Panc1 (cell line): ENCODE results near the gene TMEM267. TPM values are rescaled to one million over a fixed set of nuclear protein-coding genes. Genes with fewer than 3 reads are reported as not detected.
"Not testable (repeated sequence)": the region's sequence is repeated elsewhere in the genome, so short reads cannot be mapped to it uniquely, and the experiment has no call there.

Experiments used
- ATAC-seq: fragments of 200-7000 bp; cut with Tn5 transposase; 2 replicates; pipeline ENCODE4 v1.9.1; 2020; ENCODE audit warnings: mild to moderate bottlenecking, moderate library complexity
- BruUV-seq: library from RNA; stranded (reverse); fragments of 400-500 nt; replicated peaks from 2 replicates; lab custom pipeline; 2021; lab: Mats Ljungman, UMichigan
- CTCF ChIA-PET: fragments of 300-600 bp; sonication (Branson Sonifier 250); formaldehyde crosslinking; loops from one replicate; lab custom pipeline; 2022; ENCODE audit warnings: antibody characterized with exemption; lab: Charles Lee
- POLR2A ChIA-PET: fragments of 300-600 bp; sonication (Branson Sonifier 250); formaldehyde crosslinking; loops from one replicate; lab custom pipeline; 2022; ENCODE audit warnings: antibody characterized with exemption; lab: Charles Lee
- DNase-seq: peaks from one replicate; pipeline ENCODE4 v3.0.0-alpha.2; 2010; ENCODE audit warnings: low read depth, low spot score
- H3K27ac ChIP-seq: 2 replicates; pipeline ENCODE4 v1.5.1; 2011; ENCODE audit warnings: mild to moderate bottlenecking, low read length, inconsistent platforms
- H3K27me3 ChIP-seq: fragments of 200-500 bp; sonication (Bioruptor generic); 2 replicates; pipeline ENCODE4 v1.6.0; 2014; ENCODE audit warnings: low read length, inconsistent platforms; ENCODE audit not compliant: control insufficient read depth, insufficient read depth
- H3K36me3 ChIP-seq: fragments of 200-500 bp; sonication (Bioruptor generic); 2 replicates; pipeline ENCODE4 v1.5.1; 2014; ENCODE audit warnings: inconsistent platforms, mild to moderate bottlenecking, low read length, moderate library complexity; ENCODE audit not compliant: control insufficient read depth, insufficient read depth
- H3K4me1 ChIP-seq: 2 replicates; pipeline ENCODE4 v1.5.1; 2011; ENCODE audit warnings: inconsistent platforms, mild to moderate bottlenecking, low read length, moderate library complexity; ENCODE audit not compliant: control insufficient read depth, insufficient read depth
- H3K4me3 ChIP-seq, 2 experiments: 2 replicates each; pipeline ENCODE4 v1.5.1; 2011 to 2012; ENCODE audit warnings: low read depth in 2 of 2, low read length in 2 of 2, mild to moderate bottlenecking in 2 of 2, inconsistent platforms in 1 of 2, moderate library complexity in 1 of 2
- H3K9me3 ChIP-seq: fragments of 200-500 bp; sonication (Bioruptor generic); 2 replicates; pipeline ENCODE4 v1.5.1; 2014; ENCODE audit warnings: low read depth, mild to moderate bottlenecking, inconsistent platforms, low read length, moderate library complexity; ENCODE audit not compliant: control insufficient read depth, insufficient read depth
- POLR2AphosphoS5 ChIP-seq: IDR thresholded peaks from 2 replicates; pipeline ENCODE4 v1.6.1; 2012; ENCODE audit warnings: mild to moderate bottlenecking, low read depth, low read length, moderate library complexity
- REST ChIP-seq, 2 experiments: IDR thresholded peaks; 2 replicates each; pipeline ENCODE4 v1.6.1; 2011 to 2012; ENCODE audit warnings: low read depth in 2 of 2, control low read depth in 1 of 2, low read length in 1 of 2, mild to moderate bottlenecking in 1 of 2, moderate library complexity in 1 of 2; ENCODE audit not compliant: insufficient read depth in 1 of 2
- SIN3A ChIP-seq: IDR thresholded peaks from 2 replicates; pipeline ENCODE4 v1.6.1; 2012; ENCODE audit warnings: low read depth, mild to moderate bottlenecking, low read length, moderate library complexity, borderline replicate concordance; ENCODE audit not compliant: insufficient read depth
- TCF7L2 ChIP-seq: IDR thresholded peaks from 2 replicates; pipeline ENCODE4 v1.6.1; 2011; ENCODE audit warnings: mild to moderate bottlenecking, low read depth, low read length, inconsistent platforms
- in situ Hi-C: cut with HindIII; loops from 2 replicates; pipeline ENCODE4 v1.10.0; 2016; ENCODE audit warnings: low sequenced_read_pairs, low pct_unique_long_range_greater_than_20kb
- intact Hi-C: fragments of 100-400 bp; cut with micrococcal nuclease; formaldehyde crosslinking; loops from one replicate; pipeline ENCODE4 v1.10.0; 2022; ENCODE audit not compliant: unreplicated experiment
- total RNA-seq: library from RNA; stranded (reverse); gene quantifications from one replicate; pipeline ENCODE4 v1.2.1, GENCODE V29; 2021; ENCODE audit not compliant: unreplicated experiment
- TF ChIP-seq, protein P1 (sequence below): fragments of 450-650 bp; IDR thresholded peaks from 2 replicates; pipeline ENCODE4 v1.5.1; 2017; ENCODE audit warnings: mild to moderate bottlenecking

Gene TMEM267
- total RNA-seq, 1 experiment from 2014 or later: 22.0 TPM

DNA sequence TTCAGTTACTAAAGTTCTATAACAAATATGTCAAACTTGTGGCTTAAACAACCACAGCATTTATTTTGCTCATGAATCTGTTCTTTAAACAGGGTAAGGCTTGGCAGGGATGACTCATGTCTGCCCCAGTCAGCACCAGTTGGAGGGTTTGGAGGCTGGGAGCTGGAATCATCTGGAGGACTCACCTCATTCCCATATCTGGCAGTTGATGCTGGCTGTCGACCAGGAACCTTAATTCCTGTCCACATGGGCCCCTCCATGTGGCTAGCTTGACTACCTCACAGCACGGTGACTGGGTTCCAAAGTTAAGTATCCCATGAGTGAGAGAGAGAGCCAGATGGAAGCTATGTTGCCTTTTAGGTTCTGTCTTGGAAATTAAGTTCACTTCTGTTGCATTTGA, 57.7 kb downstream of the TMEM267 start:
- no peaks in the 10 kb centered on the region for H3K36me3 ChIP-seq
- H3K27ac ChIP-seq: no peak overlapping the region
- DNase-seq (no peak), ATAC-seq (peak; percentile 70; the same call in 1 of the 2 replicates)
- ChIA-PET CTCF (interaction anchor here (0.8 kb wide), 1 partner anchor 36 kb away, joined by 3 read pairs; no protein-coding TSS in a partner anchor), POLR2A (no interaction called here)
- TF ChIP-seq, protein P1, sequence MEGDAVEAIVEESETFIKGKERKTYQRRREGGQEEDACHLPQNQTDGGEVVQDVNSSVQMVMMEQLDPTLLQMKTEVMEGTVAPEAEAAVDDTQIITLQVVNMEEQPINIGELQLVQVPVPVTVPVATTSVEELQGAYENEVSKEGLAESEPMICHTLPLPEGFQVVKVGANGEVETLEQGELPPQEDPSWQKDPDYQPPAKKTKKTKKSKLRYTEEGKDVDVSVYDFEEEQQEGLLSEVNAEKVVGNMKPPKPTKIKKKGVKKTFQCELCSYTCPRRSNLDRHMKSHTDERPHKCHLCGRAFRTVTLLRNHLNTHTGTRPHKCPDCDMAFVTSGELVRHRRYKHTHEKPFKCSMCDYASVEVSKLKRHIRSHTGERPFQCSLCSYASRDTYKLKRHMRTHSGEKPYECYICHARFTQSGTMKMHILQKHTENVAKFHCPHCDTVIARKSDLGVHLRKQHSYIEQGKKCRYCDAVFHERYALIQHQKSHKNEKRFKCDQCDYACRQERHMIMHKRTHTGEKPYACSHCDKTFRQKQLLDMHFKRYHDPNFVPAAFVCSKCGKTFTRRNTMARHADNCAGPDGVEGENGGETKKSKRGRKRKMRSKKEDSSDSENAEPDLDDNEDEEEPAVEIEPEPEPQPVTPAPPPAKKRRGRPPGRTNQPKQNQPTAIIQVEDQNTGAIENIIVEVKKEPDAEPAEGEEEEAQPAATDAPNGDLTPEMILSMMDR: no peak
- no peak for TF ChIP-seq SIN3A
- no peak for TF ChIP-seq TCF7L2
- no peak for TF ChIP-seq POLR2AphosphoS5
- no peak for TF ChIP-seq REST (IDR thresholded peaks at IDR 0.05; ENCODE audit: insufficient read depth in 1 of 2, low read depth in 2 of 2, low read length in 1 of 2)
- no peaks in the 10 kb centered on the region for H3K9me3 ChIP-seq
- H3K4me3 ChIP-seq: no peak overlapping the region
- in situ Hi-C loops: no loop called here
- intact Hi-C loops: no loop called here
- H3K27me3 ChIP-seq: no peaks in the 10 kb centered on the region
- H3K4me1 ChIP-seq: peaks cover 10% of the 10 kb centered on the region; the same call in 1 of the 2 replicates
- BruUV-seq: no TSS peak

DNA sequence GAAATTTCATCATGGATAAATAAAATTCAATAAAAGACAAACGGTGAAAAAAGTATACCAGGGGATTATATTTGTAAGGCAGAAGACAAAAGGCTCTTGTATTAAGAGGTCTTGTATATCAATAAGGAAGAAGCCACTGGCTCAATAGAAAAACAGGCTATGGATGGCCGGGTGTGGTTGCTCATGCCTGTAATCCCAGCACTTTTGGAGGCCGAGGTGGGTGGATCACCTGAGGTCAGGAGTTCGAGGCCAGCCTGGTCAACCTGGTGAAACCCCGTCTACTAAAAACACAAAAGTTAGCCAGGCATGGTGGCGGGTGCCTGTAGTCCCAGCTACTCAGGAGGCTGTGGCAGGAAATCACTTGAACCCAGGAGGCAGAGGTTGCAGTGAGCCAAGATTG, 60.6 kb downstream of the TMEM267 start:
- intact Hi-C loops, H3K27me3 ChIP-seq, H3K36me3 ChIP-seq, DNase-seq, ATAC-seq, H3K9me3 ChIP-seq, POLR2A ChIA-PET, in situ Hi-C loops, BruUV-seq, H3K4me3 ChIP-seq, CTCF ChIA-PET, H3K27ac ChIP-seq: not testable (repeated sequence)
- peaks cover 10% of the 10 kb centered on the region; the same call in 1 of the 2 replicates for H3K4me1 ChIP-seq

DNA sequence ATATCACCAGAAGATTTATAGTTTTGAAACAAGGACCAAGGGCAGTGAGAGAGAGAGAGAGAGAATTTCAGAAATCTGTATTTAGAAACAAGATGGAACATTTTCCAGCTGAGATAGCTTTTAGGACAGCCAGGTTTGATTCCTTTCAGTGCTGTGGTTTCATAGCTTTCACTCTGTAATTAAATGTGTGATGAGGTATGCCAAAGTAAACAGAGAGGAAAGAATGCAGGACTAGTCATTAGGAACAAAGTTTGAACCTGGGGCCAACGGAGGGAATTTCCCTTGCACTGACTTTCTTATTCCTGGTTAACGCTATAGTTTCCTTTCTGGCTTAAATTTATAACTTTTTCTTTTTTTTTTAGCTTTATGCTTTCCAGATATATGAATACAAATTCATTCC, 61.5 kb downstream of the TMEM267 start:
- no peaks in the 10 kb centered on the region for H3K9me3 ChIP-seq
- ChIA-PET POLR2A (interaction anchor here (0.9 kb wide), 1 partner anchor 61 kb away, joined by 6 read pairs; the partner anchor contains the start of gene TMEM267), CTCF (interaction anchor here (0.6 kb wide), 2 partner anchors 33 to 194 kb away, joined by 3 to 6 read pairs; no protein-coding TSS in a partner anchor)
- no peaks in the 10 kb centered on the region for H3K27me3 ChIP-seq
- peak; percentile 50; the same call in 1 of the 2 replicates for TF ChIP-seq POLR2AphosphoS5
- TF ChIP-seq SIN3A: no peak
- H3K36me3 ChIP-seq: no peaks in the 10 kb centered on the region
- no TSS peak for BruUV-seq
- in situ Hi-C loops (no loop called here), intact Hi-C loops (no loop called here)
- peaks cover 10% of the 10 kb centered on the region; the same call in 1 of the 2 replicates for H3K4me1 ChIP-seq
- no peak overlapping the region for H3K4me3 ChIP-seq
- peak overlapping the region; percentile 57; the same call in 1 of the 2 replicates for H3K27ac ChIP-seq
- DNase-seq (peak; percentile 30), ATAC-seq (peak; percentile 86)
